AG09309 (cell line): ENCODE data around the gene SETD9.

Experiments
- DNase-seq: peaks from one replicate; pipeline ENCODE4 v3.0.0-alpha.2; 2010; ENCODE audit warnings: low read depth
- H3K4me3 ChIP-seq: 2 replicates; pipeline ENCODE4 v1.5.1; 2011; ENCODE audit warnings: mild to moderate bottlenecking, low read depth, low read length, moderate library complexity; ENCODE audit not compliant: control insufficient read depth
- CTCF ChIP-seq: IDR thresholded peaks from 2 replicates; pipeline ENCODE4 v1.5.1; 2011; ENCODE audit warnings: mild to moderate bottlenecking, low read depth, low read length, inconsistent platforms; ENCODE audit not compliant: insufficient read depth, control insufficient read depth; ENCODE audit errors: missing control alignments

Gene SETD9

GRCh38 chr5:56961746-56962145 is 52.4 kb downstream of the SETD9 start:
- no peak for TF ChIP-seq CTCF
- DNase-seq: no peak
- H3K4me3 ChIP-seq: no peak overlapping the region

- no peak overlapping the region for H3K4me3 ChIP-seq
- DNase-seq: no peak
- TF ChIP-seq CTCF: no peak
Measured at GRCh38 chr5:56962286-56962685, 52.9 kb downstream of the SETD9 start.

GRCh38 chr5:56963246-56963645 is 53.9 kb downstream of the SETD9 start:
- no peak for DNase-seq

GRCh38 chr5:56964173-56964572 is 54.8 kb downstream of the SETD9 start:
- no peak overlapping the region for H3K4me3 ChIP-seq

More at GRCh38 chr5:56963246-56963645, 53.9 kb downstream of the SETD9 start:
- no peak for TF ChIP-seq CTCF
- H3K4me3 ChIP-seq: no peak overlapping the region

More at GRCh38 chr5:56964173-56964572, 54.8 kb downstream of the SETD9 start:
- no peak for TF ChIP-seq CTCF
- no peak for DNase-seq
